ENCODE measurements around the gene SLC39A5.

The SLC39A5 gene

GRCh38 chr12:56244494-56244893, 14.6 kb downstream of the SLC39A5 start:
- Mint-ChIP-seq H3K4me1 (peaks cover 10 to 11% of the 10 kb centered on the region in 2 donors), H3K9me3 (no peaks in the 10 kb centered on the region), H3K27me3 (no peaks in the 10 kb centered on the region), H3K27ac (no peak overlapping the region), H3K36me3 (peaks cover 32 to 57% of the 10 kb centered on the region in 2 donors), H3K4me3 (no peak overlapping the region)
- DNase-seq = no peak
- ATAC-seq (replicated peaks) = no peak

GRCh38 chr12:56247923-56248322, 18.1 kb downstream of the SLC39A5 start:
- no peaks in the 10 kb centered on the region for H3K9me3 Mint-ChIP-seq
- H3K4me1 Mint-ChIP-seq = peaks cover 0 to 2% of the 10 kb centered on the region in 2 donors
- DNase-seq (no peak), ATAC-seq (replicated peaks) (no peak)
- no peak overlapping the region for H3K27ac Mint-ChIP-seq
- H3K27me3 Mint-ChIP-seq = no peaks in the 10 kb centered on the region
- peaks cover 29 to 42% of the 10 kb centered on the region in 2 donors for H3K36me3 Mint-ChIP-seq
- no peak overlapping the region for H3K4me3 Mint-ChIP-seq

- Mint-ChIP-seq H3K27ac (no peak overlapping the region), H3K4me1 (no peaks in the 10 kb centered on the region), H3K27me3 (no peaks in the 10 kb centered on the region), H3K9me3 (no peaks in the 10 kb centered on the region), H3K36me3 (peaks cover 33 to 45% of the 10 kb centered on the region in 2 donors), H3K4me3 (no peak overlapping the region)
- DNase-seq = no peak
- no peak for ATAC-seq (replicated peaks)
These were observed 18.9 kb downstream of the SLC39A5 start for GRCh38 chr12:56248711-56249110.

- Mint-ChIP-seq H3K27ac (no peak overlapping the region), H3K27me3 (no peaks in the 10 kb centered on the region), H3K4me3 (no peak overlapping the region), H3K4me1 (peaks cover 7 to 19% of the 10 kb centered on the region in 2 donors), H3K9me3 (no peaks in the 10 kb centered on the region), H3K36me3 (peaks cover 33 to 43% of the 10 kb centered on the region in 2 donors)
- DNase-seq (no peak), ATAC-seq (replicated peaks) (no peak)
These were observed 22.8 kb downstream of the SLC39A5 start for GRCh38 chr12:56252649-56253048.

- DNase-seq (no peak), ATAC-seq (replicated peaks) (no peak)
- Mint-ChIP-seq H3K4me3 (no peak overlapping the region), H3K27me3 (no peaks in the 10 kb centered on the region), H3K9me3 (no peaks in the 10 kb centered on the region), H3K4me1 (peaks cover 7 to 19% of the 10 kb centered on the region in 2 donors), H3K36me3 (peaks cover 32 to 42% of the 10 kb centered on the region in 2 donors), H3K27ac (no peak overlapping the region)
These were observed 23.2 kb downstream of the SLC39A5 start for GRCh38 chr12:56253091-56253490.

- DNase-seq (no peak), ATAC-seq (replicated peaks) (no peak)
- Mint-ChIP-seq H3K9me3 (no peaks in the 10 kb centered on the region), H3K4me3 (no peak overlapping the region), H3K27me3 (no peaks in the 10 kb centered on the region), H3K27ac (peak overlapping the region; percentile 27), H3K36me3 (peaks cover 26 to 37% of the 10 kb centered on the region in 2 donors), H3K4me1 (peaks cover 13 to 25% of the 10 kb centered on the region in 2 donors)
These were observed 25.8 kb downstream of the SLC39A5 start for GRCh38 chr12:56255671-56256070.

- ATAC-seq (replicated peaks) (no peak), DNase-seq (no peak)
- H3K4me3 Mint-ChIP-seq = peak overlapping the region; percentile 88 to 99
- no peak overlapping the region for H3K27ac Mint-ChIP-seq
- H3K36me3 Mint-ChIP-seq = peaks cover 26 to 37% of the 10 kb centered on the region in 2 donors
- no peaks in the 10 kb centered on the region for H3K9me3 Mint-ChIP-seq
- no peaks in the 10 kb centered on the region for H3K27me3 Mint-ChIP-seq
- peaks cover 13 to 25% of the 10 kb centered on the region in 2 donors for H3K4me1 Mint-ChIP-seq
These were observed 26.6 kb downstream of the SLC39A5 start for GRCh38 chr12:56256326-56256960.

- H3K27ac Mint-ChIP-seq = peak overlapping the region; percentile 93
- H3K27me3 Mint-ChIP-seq = no peaks in the 10 kb centered on the region
These were observed 27.2 kb downstream of the SLC39A5 start for GRCh38 chr12:56257071-56257470.

GRCh38 chr12:56257491-56258067, 27.7 kb downstream of the SLC39A5 start:
- H3K4me3 Mint-ChIP-seq = peak overlapping the region; percentile 88 to 99
- ATAC-seq (replicated peaks) (peak; percentile 29 to 38), DNase-seq (no peak)
- no peaks in the 10 kb centered on the region for H3K27me3 Mint-ChIP-seq
- peaks cover 15 to 29% of the 10 kb centered on the region in 2 donors for H3K36me3 Mint-ChIP-seq
- H3K4me1 Mint-ChIP-seq = peaks cover 13 to 25% of the 10 kb centered on the region in 2 donors
- H3K27ac Mint-ChIP-seq = peak overlapping the region; percentile 93
- no peaks in the 10 kb centered on the region for H3K9me3 Mint-ChIP-seq

More at GRCh38 chr12:56257071-56257470, 27.2 kb downstream of the SLC39A5 start:
- ATAC-seq (replicated peaks) = no peak
- no peak for DNase-seq
- Mint-ChIP-seq H3K36me3 (peaks cover 19 to 31% of the 10 kb centered on the region in 2 donors), H3K4me1 (peaks cover 13 to 25% of the 10 kb centered on the region in 2 donors), H3K9me3 (no peaks in the 10 kb centered on the region), H3K4me3 (peak overlapping the region; percentile 88 to 99)

GRCh38 chr12:56258068-56258819, 28.4 kb downstream of the SLC39A5 start, which contains the start of gene ANKRD52:
TSS of gene ANKRD52 (minus strand) at chr12:56258384. CDS start at chr12:56258269, 115 bp downstream.
- peak within 1 kb of the TSS; percentile 94 to 99 for H3K4me3 Mint-ChIP-seq
- peak within 1 kb of the TSS; percentile 94 for H3K27ac Mint-ChIP-seq
- peak; percentile 73 for DNase-seq
- no peaks in the 10 kb centered on the region for H3K27me3 Mint-ChIP-seq
- H3K36me3 Mint-ChIP-seq = peaks cover 15 to 23% of the 10 kb centered on the region in 2 donors
- ATAC-seq (replicated peaks) = peak; percentile 94 to 96
- peaks cover 13 to 25% of the 10 kb centered on the region in 2 donors for H3K4me1 Mint-ChIP-seq
- no peaks in the 10 kb centered on the region for H3K9me3 Mint-ChIP-seq

GRCh38 chr12:56258820-56259183, 29.0 kb downstream of the SLC39A5 start:
- H3K36me3 Mint-ChIP-seq = peaks cover 10 to 17% of the 10 kb centered on the region in 2 donors
- no peaks in the 10 kb centered on the region for H3K9me3 Mint-ChIP-seq
- H3K4me1 Mint-ChIP-seq = peaks cover 13 to 25% of the 10 kb centered on the region in 2 donors
- H3K4me3 Mint-ChIP-seq = peak overlapping the region; percentile 94 to 99
- H3K27me3 Mint-ChIP-seq = no peaks in the 10 kb centered on the region
- DNase-seq (no peak), ATAC-seq (replicated peaks) (peak in 1 of 2 donors; percentile 13)
- peak overlapping the region; percentile 94 for H3K27ac Mint-ChIP-seq

- ATAC-seq (replicated peaks) = no peak
- H3K27me3 Mint-ChIP-seq = no peaks in the 10 kb centered on the region
- H3K4me3 Mint-ChIP-seq = no peak overlapping the region
- H3K27ac Mint-ChIP-seq = no peak overlapping the region
- peaks cover 12 to 25% of the 10 kb centered on the region in 2 donors for H3K4me1 Mint-ChIP-seq
- no peak for DNase-seq
- peaks cover 3 to 6% of the 10 kb centered on the region in 2 donors for H3K36me3 Mint-ChIP-seq
- H3K9me3 Mint-ChIP-seq = no peaks in the 10 kb centered on the region
These were observed 30.5 kb downstream of the SLC39A5 start for GRCh38 chr12:56260380-56260779.

GRCh38 chr12:56260921-56261320, 31.1 kb downstream of the SLC39A5 start:
- no peaks in the 10 kb centered on the region for H3K9me3 Mint-ChIP-seq
- H3K4me3 Mint-ChIP-seq = no peak overlapping the region

GRCh38 chr12:56261503-56262232, 31.8 kb downstream of the SLC39A5 start:
- ATAC-seq (replicated peaks) (no peak), DNase-seq (no peak)
- no peak overlapping the region for H3K27ac Mint-ChIP-seq
- H3K9me3 Mint-ChIP-seq = no peaks in the 10 kb centered on the region
- H3K4me1 Mint-ChIP-seq = peaks cover 13 to 22% of the 10 kb centered on the region in 2 donors
- H3K4me3 Mint-ChIP-seq = no peak overlapping the region
- H3K27me3 Mint-ChIP-seq = no peaks in the 10 kb centered on the region
- H3K36me3 Mint-ChIP-seq = no peaks in the 10 kb centered on the region

More at GRCh38 chr12:56260921-56261320, 31.1 kb downstream of the SLC39A5 start:
- Mint-ChIP-seq H3K36me3 (peaks cover 3 to 5% of the 10 kb centered on the region in 2 donors), H3K27ac (no peak overlapping the region), H3K4me1 (peaks cover 13 to 24% of the 10 kb centered on the region in 2 donors), H3K27me3 (no peaks in the 10 kb centered on the region)
- DNase-seq (no peak), ATAC-seq (replicated peaks) (no peak)
